ENCODE data around the gene CIZ1.

Gene CIZ1

GRCh38 chr9:128174062-128174461 lies 17.3 kb downstream of the CIZ1 start:
- Histone ChIP-seq H3K4me2 (ENCODE audit: low read length, poor library complexity, severe bottlenecking) (no peak overlapping the region), H2BK12ac (ENCODE audit: low read length in 2 of 2) (no peak overlapping the region), H3K4me3 (ENCODE audit: insufficient read depth in 1 of 2, low read depth in 1 of 2, low read length in 2 of 2) (no peak overlapping the region), H3K79me1 (replicated peaks; ENCODE audit: low read length, poor library complexity, severe bottlenecking) (peaks cover 14% of the 10 kb centered on the region), H3K27ac (ENCODE audit: low read length, poor library complexity, severe bottlenecking) (no peak overlapping the region), H4K8ac (ENCODE audit: low read length) (peak overlapping the region; percentile 21), H3K18ac (ENCODE audit: low read depth in 1 of 2, low read length in 2 of 2) (no peak overlapping the region), H2AK5ac (ENCODE audit: low read length, severe bottlenecking) (no peak overlapping the region), H2BK5ac (ENCODE audit: low read depth, low read length, poor library complexity, severe bottlenecking) (no peak overlapping the region), H3K4me1 (ENCODE audit: control insufficient read depth, insufficient read depth, low read depth, low read length) (peaks cover 20% of the 10 kb centered on the region), H3K27me3 (ENCODE audit: control insufficient read depth in 1 of 2, insufficient read depth in 1 of 2, low read length in 2 of 2) (no peaks in the 10 kb centered on the region), H2BK120ac (ENCODE audit: low read depth, low read length) (no peak overlapping the region), H3K9me3 (ENCODE audit: control insufficient read depth, low read length) (peaks cover 5% of the 10 kb centered on the region), H3K4ac (ENCODE audit: low read depth in 1 of 2, low read length in 2 of 2) (no peak overlapping the region), H3K14ac (ENCODE audit: low read length in 2 of 2) (no peak overlapping the region), H2BK15ac (ENCODE audit: low read depth, poor library complexity, severe bottlenecking) (no peak overlapping the region), H2AFZ (ENCODE audit: low read depth, low read length) (no peak overlapping the region), H4K91ac (ENCODE audit: low read length) (peak overlapping the region; percentile 54), H3K9ac (ENCODE audit: low read length) (no peak overlapping the region), H3K23ac (ENCODE audit: low read length in 2 of 2) (no peak overlapping the region), H3K36me3 (ENCODE audit: control insufficient read depth in 1 of 2, insufficient read depth in 2 of 2, low read depth in 1 of 2, low read length in 2 of 2) (peaks cover 52 to 84% of the 10 kb centered on the region in 2 experiments)
- WGBS: 90% methylated on average over 2 of the region's 4 CpGs
- DNase-seq: no peak

GRCh38 chr9:128169925-128170324 lies 21.4 kb downstream of the CIZ1 start:
- Histone ChIP-seq H2BK12ac (ENCODE audit: low read length in 2 of 2) (no peak overlapping the region), H3K14ac (ENCODE audit: low read length in 2 of 2) (no peak overlapping the region), H3K4me3 (ENCODE audit: insufficient read depth in 1 of 2, low read depth in 1 of 2, low read length in 2 of 2) (no peak overlapping the region), H4K8ac (ENCODE audit: low read length) (no peak overlapping the region), H3K9ac (ENCODE audit: low read length) (no peak overlapping the region), H3K9me3 (ENCODE audit: control insufficient read depth, low read length) (no peaks in the 10 kb centered on the region), H3K27me3 (ENCODE audit: control insufficient read depth in 1 of 2, insufficient read depth in 1 of 2, low read length in 2 of 2) (no peaks in the 10 kb centered on the region), H3K4me1 (ENCODE audit: control insufficient read depth, insufficient read depth, low read depth, low read length) (peaks cover 4% of the 10 kb centered on the region), H3K4ac (ENCODE audit: low read depth in 1 of 2, low read length in 2 of 2) (no peak overlapping the region), H3K4me2 (ENCODE audit: low read length, poor library complexity, severe bottlenecking) (no peak overlapping the region), H3K36me3 (ENCODE audit: control insufficient read depth in 1 of 2, insufficient read depth in 2 of 2, low read depth in 1 of 2, low read length in 2 of 2) (peaks cover 59 to 76% of the 10 kb centered on the region in 2 experiments), H2BK5ac (ENCODE audit: low read depth, low read length, poor library complexity, severe bottlenecking) (no peak overlapping the region), H2AK5ac (ENCODE audit: low read length, severe bottlenecking) (no peak overlapping the region), H2BK120ac (ENCODE audit: low read depth, low read length) (no peak overlapping the region), H3K79me1 (replicated peaks; ENCODE audit: low read length, poor library complexity, severe bottlenecking) (peaks cover 21% of the 10 kb centered on the region), H3K23ac (ENCODE audit: low read length in 2 of 2) (no peak overlapping the region), H4K91ac (ENCODE audit: low read length) (no peak overlapping the region), H2BK15ac (ENCODE audit: low read depth, poor library complexity, severe bottlenecking) (no peak overlapping the region), H2AFZ (ENCODE audit: low read depth, low read length) (no peak overlapping the region), H3K18ac (ENCODE audit: low read depth in 1 of 2, low read length in 2 of 2) (no peak overlapping the region), H3K27ac (ENCODE audit: low read length, poor library complexity, severe bottlenecking) (no peak overlapping the region)
- no peak for DNase-seq
- 98% methylated on average over 7 of the region's 8 CpGs for WGBS

- Histone ChIP-seq H3K4me1 (ENCODE audit: control insufficient read depth, insufficient read depth, low read depth, low read length) (peaks cover 4% of the 10 kb centered on the region), H3K4ac (ENCODE audit: low read depth in 1 of 2, low read length in 2 of 2) (no peak overlapping the region), H3K79me1 (replicated peaks; ENCODE audit: low read length, poor library complexity, severe bottlenecking) (peaks cover 21% of the 10 kb centered on the region), H2BK5ac (ENCODE audit: low read depth, low read length, poor library complexity, severe bottlenecking) (no peak overlapping the region), H3K4me3 (ENCODE audit: insufficient read depth in 1 of 2, low read depth in 1 of 2, low read length in 2 of 2) (no peak overlapping the region), H2AK5ac (ENCODE audit: low read length, severe bottlenecking) (no peak overlapping the region), H3K23ac (ENCODE audit: low read length in 2 of 2) (no peak overlapping the region), H3K27ac (ENCODE audit: low read length, poor library complexity, severe bottlenecking) (no peak overlapping the region), H2BK120ac (ENCODE audit: low read depth, low read length) (no peak overlapping the region), H4K91ac (ENCODE audit: low read length) (no peak overlapping the region), H3K9ac (ENCODE audit: low read length) (no peak overlapping the region), H3K27me3 (ENCODE audit: control insufficient read depth in 1 of 2, insufficient read depth in 1 of 2, low read length in 2 of 2) (no peaks in the 10 kb centered on the region), H3K18ac (ENCODE audit: low read depth in 1 of 2, low read length in 2 of 2) (no peak overlapping the region), H3K4me2 (ENCODE audit: low read length, poor library complexity, severe bottlenecking) (no peak overlapping the region), H2AFZ (ENCODE audit: low read depth, low read length) (no peak overlapping the region), H4K8ac (ENCODE audit: low read length) (no peak overlapping the region), H3K36me3 (ENCODE audit: control insufficient read depth in 1 of 2, insufficient read depth in 2 of 2, low read depth in 1 of 2, low read length in 2 of 2) (peaks cover 63 to 76% of the 10 kb centered on the region in 2 experiments), H3K9me3 (ENCODE audit: control insufficient read depth, low read length) (no peaks in the 10 kb centered on the region), H3K14ac (ENCODE audit: low read length in 2 of 2) (no peak overlapping the region), H2BK15ac (ENCODE audit: low read depth, poor library complexity, severe bottlenecking) (no peak overlapping the region), H2BK12ac (ENCODE audit: low read length in 2 of 2) (no peak overlapping the region)
- DNase-seq: no peak
- 97% methylated on average over 8 of the region's 8 CpGs for WGBS
Measured at GRCh38 chr9:128169492-128169891, 21.9 kb downstream of the CIZ1 start.

- H3K4me3 ChIP-seq (ENCODE audit: insufficient read depth in 1 of 2, low read depth in 1 of 2, low read length in 2 of 2): no peak overlapping the region
- DNase-seq: no peak
- H3K9me3 ChIP-seq (ENCODE audit: control insufficient read depth, low read length): no peaks in the 10 kb centered on the region
- H3K4ac ChIP-seq (ENCODE audit: low read depth in 1 of 2, low read length in 2 of 2): no peak overlapping the region
- H2AFZ ChIP-seq (ENCODE audit: low read depth, low read length): no peak overlapping the region
- H4K8ac ChIP-seq (ENCODE audit: low read length): no peak overlapping the region
- H3K36me3 ChIP-seq (ENCODE audit: control insufficient read depth in 1 of 2, insufficient read depth in 2 of 2, low read depth in 1 of 2, low read length in 2 of 2): peaks cover 65 to 77% of the 10 kb centered on the region in 2 experiments
- H3K14ac ChIP-seq (ENCODE audit: low read length in 2 of 2): no peak overlapping the region
- no peak overlapping the region for H2BK15ac ChIP-seq (ENCODE audit: low read depth, poor library complexity, severe bottlenecking)
- H2BK12ac ChIP-seq (ENCODE audit: low read length in 2 of 2): no peak overlapping the region
- peaks cover 19% of the 10 kb centered on the region for H3K79me1 ChIP-seq (replicated peaks; ENCODE audit: low read length, poor library complexity, severe bottlenecking)
- H4K91ac ChIP-seq (ENCODE audit: low read length): no peak overlapping the region
- H2BK5ac ChIP-seq (ENCODE audit: low read depth, low read length, poor library complexity, severe bottlenecking): no peak overlapping the region
- 96% methylated on average over 8 of the region's 8 CpGs for WGBS
- no peak overlapping the region for H3K9ac ChIP-seq (ENCODE audit: low read length)
- no peak overlapping the region for H2AK5ac ChIP-seq (ENCODE audit: low read length, severe bottlenecking)
- H3K27ac ChIP-seq (ENCODE audit: low read length, poor library complexity, severe bottlenecking): no peak overlapping the region
- no peak overlapping the region for H2BK120ac ChIP-seq (ENCODE audit: low read depth, low read length)
- H3K18ac ChIP-seq (ENCODE audit: low read depth in 1 of 2, low read length in 2 of 2): no peak overlapping the region
- H3K4me2 ChIP-seq (ENCODE audit: low read length, poor library complexity, severe bottlenecking): no peak overlapping the region
- H3K23ac ChIP-seq (ENCODE audit: low read length in 2 of 2): no peak overlapping the region
- no peaks in the 10 kb centered on the region for H3K27me3 ChIP-seq (ENCODE audit: control insufficient read depth in 1 of 2, insufficient read depth in 1 of 2, low read length in 2 of 2)
- peaks cover 4% of the 10 kb centered on the region for H3K4me1 ChIP-seq (ENCODE audit: control insufficient read depth, insufficient read depth, low read depth, low read length)
Measured at GRCh38 chr9:128168731-128169308, 22.6 kb downstream of the CIZ1 start.
